Neural crest cell (in vitro differentiated cells): ENCODE data around the gene TYK2. TPM values are rescaled to one million over a fixed set of nuclear protein-coding genes. Genes with fewer than 3 reads are reported as not detected.

Source experiments
- DNase-seq: peaks from one replicate; pipeline ENCODE4 v3.0.0; 2021; ENCODE audit warnings: low read depth, mixed read lengths, low spot score
- H3K27ac Mint-ChIP-seq: one replicate; pipeline ENCODE4 v1.8.0; 2021; ENCODE audit warnings: mild to moderate bottlenecking, mixed read lengths; ENCODE audit not compliant: unreplicated experiment
- H3K27me3 Mint-ChIP-seq: 2 replicates; pipeline ENCODE4 v1.8.0; 2021; ENCODE audit warnings: low read depth, mild to moderate bottlenecking, mixed read lengths
- H3K36me3 Mint-ChIP-seq: 2 replicates; pipeline ENCODE4 v1.8.0; 2021; ENCODE audit warnings: low read depth, mild to moderate bottlenecking, mixed read lengths
- H3K4me1 Mint-ChIP-seq: 2 replicates; pipeline ENCODE4 v1.8.0; 2021; ENCODE audit warnings: mixed read lengths
- H3K4me3 Mint-ChIP-seq: one replicate; pipeline ENCODE4 v1.8.0; 2021; ENCODE audit warnings: mild to moderate bottlenecking, mixed read lengths
- H3K9me3 Mint-ChIP-seq: 2 replicates; pipeline ENCODE4 v1.8.0; 2021; ENCODE audit warnings: mixed read lengths
- CTCF ChIP-seq: fragments of 200-600 bp; sonication (generic); conservative IDR thresholded peaks from 2 replicates; pipeline ENCODE4 v1.5.0; 2021; ENCODE audit warnings: antibody characterized with exemption, mild to moderate bottlenecking
- long read RNA-seq: library from polyadenylated mRNA; unstranded; transcript quantifications from one replicate; pipeline ENCODE4 v2.0.0, GENCODE V29; 2020
- total RNA-seq: library from RNA; stranded (reverse); gene quantifications from 2 replicates; pipeline ENCODE4 v1.2.1, GENCODE V29; 2021

TYK2 gene
- 100 and 103 TPM in 2 replicates for total RNA-seq
- long read RNA-seq, full-length matches to known transcripts: 2 of 5 reads
- long read RNA-seq, partial matches to known transcripts: 1 of 5 reads
- long read RNA-seq, other reads (novel, unspliced or antisense): 2 of 5 reads

GRCh38 chr19:10380313-10381102, at the start of gene TYK2:
Gene TYK2, minus strand, starts transcription at chr19:10380572. Its CDS starts 2,166 bp downstream, at chr19:10378406.
- DNase-seq: peak; percentile 99
- no peaks in the 10 kb centered on the region for H3K27me3 Mint-ChIP-seq
- H3K9me3 Mint-ChIP-seq: no peaks in the 10 kb centered on the region
- H3K4me3 Mint-ChIP-seq: peak within 1 kb of the TSS; percentile 92
- peak within 1 kb of the TSS; percentile 96 for H3K27ac Mint-ChIP-seq
- H3K4me1 Mint-ChIP-seq: peaks cover 18% of the 10 kb centered on the region
- peaks cover 12% of the 10 kb centered on the region for H3K36me3 Mint-ChIP-seq
- no peak for TF ChIP-seq CTCF

GRCh38 chr19:10428996-10429381, 48.6 kb upstream of the TYK2 start:
- Mint-ChIP-seq H3K4me3 (no peak overlapping the region), H3K9me3 (no peaks in the 10 kb centered on the region), H3K27ac (no peak overlapping the region), H3K4me1 (peaks cover 5% of the 10 kb centered on the region), H3K27me3 (peaks cover 93% of the 10 kb centered on the region), H3K36me3 (no peaks in the 10 kb centered on the region)
- no peak for TF ChIP-seq CTCF
- DNase-seq: no peak

GRCh38 chr19:10427169-10427568, 46.8 kb upstream of the TYK2 start:
- H3K27me3 Mint-ChIP-seq: peaks cover 94% of the 10 kb centered on the region
- no peak for DNase-seq
- no peak for TF ChIP-seq CTCF
- H3K9me3 Mint-ChIP-seq: no peaks in the 10 kb centered on the region
- no peak overlapping the region for H3K4me3 Mint-ChIP-seq
- H3K36me3 Mint-ChIP-seq: no peaks in the 10 kb centered on the region
- H3K4me1 Mint-ChIP-seq: peaks cover 5% of the 10 kb centered on the region
- no peak overlapping the region for H3K27ac Mint-ChIP-seq

- H3K4me3 Mint-ChIP-seq: no peak overlapping the region
- H3K9me3 Mint-ChIP-seq: no peaks in the 10 kb centered on the region
- peak; percentile 96 for TF ChIP-seq CTCF
- DNase-seq: peak; percentile 89
- no peak overlapping the region for H3K27ac Mint-ChIP-seq
- H3K36me3 Mint-ChIP-seq: peaks cover 3% of the 10 kb centered on the region
- peaks cover 12% of the 10 kb centered on the region for H3K4me1 Mint-ChIP-seq
- peaks cover 96% of the 10 kb centered on the region for H3K27me3 Mint-ChIP-seq
Observed at GRCh38 chr19:10424011-10424637, 43.8 kb upstream of the TYK2 start.

- no peak overlapping the region for H3K4me3 Mint-ChIP-seq
- peaks cover 3% of the 10 kb centered on the region for H3K36me3 Mint-ChIP-seq
- peaks cover 94% of the 10 kb centered on the region for H3K27me3 Mint-ChIP-seq
- TF ChIP-seq CTCF: no peak
- H3K9me3 Mint-ChIP-seq: no peaks in the 10 kb centered on the region
- H3K27ac Mint-ChIP-seq: no peak overlapping the region
- H3K4me1 Mint-ChIP-seq: peaks cover 20% of the 10 kb centered on the region
- DNase-seq: no peak
Observed at GRCh38 chr19:10422846-10423245, 42.5 kb upstream of the TYK2 start.
